ENCODE data around the gene IFI44. TPM values are rescaled to one million over a fixed set of nuclear protein-coding genes. Genes with fewer than 3 reads are reported as not detected.

Gene IFI44
- total and polyA plus RNA-seq, 9 of the 15 experiments (the other 6 are each of a cell fraction or from before 2014, with no cell fraction given): 0.11 TPM; not detected in 8

GRCh38 chr1:78676347-78676982 is 26.8 kb downstream of the IFI44 start (continued):
- no peak for TF ChIP-seq ZNF318 (IDR thresholded peaks at IDR 0.05; ENCODE audit: borderline replicate concordance in 1 of 2, low read depth in 1 of 2)
- TF ChIP-seq SMC3 (conservative IDR thresholded peaks at IDR 0.05; ENCODE audit: insufficient read depth, low read depth, low read length): 0 out of 2 replicates have a peak, but pooled peaks have one; percentile 4
- peak; percentile 40; the same call in 1 of the 2 replicates for TF ChIP-seq GATA2 (CRISPR knock-in tag; IDR thresholded peaks at IDR 0.05)
- TF ChIP-seq REST (IDR thresholded peaks at IDR 0.05; ENCODE audit: borderline replicate concordance): peak; percentile 36; the same call in 1 of the 2 replicates
- TF ChIP-seq REST (CRISPR knock-in tag; IDR thresholded peaks at IDR 0.05; ENCODE audit: low read depth): no peak
- TF ChIP-seq E2F3 (CRISPR knock-in tag; IDR thresholded peaks at IDR 0.05): no peak

Data from K562 (cell line).